HuH-7 (cell line): ENCODE data around the gene KDM4F.

Experiments used
- DNase-seq: peaks from one replicate; pipeline ENCODE4 v3.0.0; 2011; ENCODE audit warnings: low spot score

Gene KDM4F

DNA sequence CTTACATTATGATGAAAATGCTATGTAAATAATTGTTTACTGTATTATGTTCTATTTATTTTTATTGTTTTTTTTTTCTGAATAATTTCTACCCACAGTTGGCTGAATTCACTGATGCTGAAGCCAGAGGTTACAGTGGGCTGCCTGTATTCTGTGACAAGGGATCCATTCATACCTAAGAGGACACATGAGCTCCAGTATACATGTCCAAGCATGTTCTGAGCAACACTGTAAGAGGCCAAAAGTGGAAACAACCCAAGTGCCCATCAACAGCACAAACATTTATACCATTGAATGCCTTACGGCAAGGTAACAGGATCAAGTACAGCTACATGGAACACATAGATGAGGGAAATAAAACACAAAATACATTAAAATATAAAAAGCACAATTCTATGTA, 16.1 kb downstream of the KDM4F start:
- DNase-seq: no peak

DNA sequence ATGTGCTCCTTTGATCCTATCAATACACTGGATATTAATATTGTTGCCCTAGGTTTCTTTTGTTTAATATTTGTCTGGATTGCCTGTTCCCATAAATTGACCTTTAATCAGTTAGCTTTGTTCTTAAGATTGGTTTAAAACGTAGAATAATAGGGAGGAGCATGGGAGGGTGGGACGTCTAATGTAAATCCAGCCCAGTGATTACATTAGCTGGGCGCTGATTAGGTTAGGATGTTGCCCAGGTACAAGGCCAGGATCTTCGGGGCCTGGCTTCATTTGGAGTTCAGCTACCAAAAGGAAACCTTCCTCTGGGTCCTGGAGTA, 17.5 kb downstream of the KDM4F start, which contains the start of gene SRSF8:
Gene SRSF8, plus strand, starts transcription at position 204 of the 323 bp plus-strand sequence. CDS start 308 bp downstream, outside the sequence.
- no peak for DNase-seq

DNA sequence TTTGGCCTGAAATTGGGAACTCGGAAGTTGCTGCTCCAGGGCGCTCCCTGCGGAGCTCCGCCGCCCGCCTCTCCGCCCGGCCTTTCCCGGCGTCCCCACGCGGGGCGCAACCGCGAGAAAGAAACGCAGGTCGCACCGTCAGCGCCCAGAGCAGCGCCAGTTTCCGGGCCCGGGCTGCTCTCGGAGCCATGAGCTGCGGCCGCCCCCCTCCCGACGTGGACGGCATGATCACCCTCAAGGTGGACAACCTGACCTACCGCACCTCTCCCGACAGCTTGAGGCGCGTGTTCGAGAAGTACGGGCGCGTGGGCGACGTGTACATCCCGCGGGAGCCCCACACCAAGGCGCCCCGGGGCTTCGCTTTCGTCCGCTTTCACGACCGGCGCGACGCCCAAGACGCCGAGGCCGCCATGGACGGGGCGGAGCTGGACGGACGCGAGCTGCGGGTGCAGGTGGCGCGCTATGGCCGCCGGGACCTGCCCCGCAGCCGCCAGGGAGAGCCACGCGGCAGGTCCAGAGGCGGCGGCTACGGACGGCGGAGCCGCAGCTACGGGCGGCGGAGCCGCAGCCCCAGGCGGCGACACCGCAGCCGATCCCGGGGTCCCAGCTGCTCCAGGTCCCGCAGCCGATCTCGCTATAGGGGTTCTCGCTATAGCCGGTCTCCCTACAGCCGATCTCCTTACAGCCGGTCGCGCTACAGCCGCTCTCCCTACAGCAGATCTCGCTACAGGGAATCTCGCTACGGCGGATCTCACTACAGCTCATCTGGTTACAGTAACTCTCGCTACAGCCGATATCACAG, 18.0 kb downstream of the KDM4F start:
- peak; percentile 25 for DNase-seq

DNA sequence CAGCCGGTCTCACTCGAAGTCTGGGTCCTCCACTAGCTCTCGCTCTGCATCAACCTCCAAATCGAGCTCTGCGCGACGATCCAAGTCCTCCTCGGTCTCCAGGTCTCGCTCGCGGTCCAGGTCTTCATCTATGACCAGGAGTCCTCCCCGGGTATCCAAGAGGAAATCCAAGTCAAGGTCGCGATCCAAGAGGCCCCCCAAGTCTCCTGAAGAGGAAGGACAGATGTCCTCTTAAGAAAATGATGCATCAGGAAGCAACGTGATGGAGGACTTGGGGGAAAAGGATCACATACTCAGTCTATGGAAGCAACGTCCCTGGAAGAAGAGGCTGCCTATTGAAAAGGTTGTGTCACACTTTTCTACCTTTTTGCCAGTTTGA, 18.6 kb downstream of the KDM4F start:
- DNase-seq: no peak

DNA sequence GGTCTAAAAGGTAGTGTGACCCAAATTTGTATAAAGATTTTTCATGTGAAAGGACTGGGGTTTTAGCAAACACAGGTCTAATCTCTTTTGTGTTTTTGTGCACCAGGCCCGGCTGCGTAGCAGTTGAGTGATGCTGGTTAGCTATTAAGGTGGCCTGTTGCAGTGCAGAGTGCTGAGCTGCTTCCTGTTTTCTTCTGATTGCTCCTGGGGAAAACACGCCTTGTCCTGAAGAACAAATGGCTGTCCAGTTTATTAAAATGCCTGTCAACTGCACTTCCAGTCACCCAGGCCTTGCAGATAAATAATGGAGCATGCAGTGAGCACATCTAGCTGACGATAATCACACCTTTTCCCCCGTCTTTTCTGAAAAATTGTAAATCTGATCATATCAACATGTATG, 19.3 kb downstream of the KDM4F start:
- DNase-seq: peak; percentile 47

DNA sequence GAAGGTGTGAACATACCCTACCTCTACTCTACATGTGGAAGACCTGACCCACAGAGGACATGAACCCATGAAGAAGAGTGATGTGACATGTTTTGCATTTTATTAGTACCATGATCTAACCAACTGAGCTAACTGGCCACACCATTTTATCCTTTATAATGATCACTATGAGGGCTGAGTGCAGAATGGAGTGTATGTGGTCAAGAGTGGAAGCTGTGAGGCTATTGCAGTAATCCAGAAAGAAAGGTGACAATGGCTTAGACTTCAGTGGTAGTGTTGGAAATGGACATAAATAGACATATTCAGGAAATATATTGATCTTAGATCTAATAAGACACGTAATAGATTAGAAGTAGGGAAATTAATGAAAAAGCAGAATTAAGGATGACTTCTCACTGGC, 21.2 kb downstream of the KDM4F start:
- DNase-seq: no peak

DNA sequence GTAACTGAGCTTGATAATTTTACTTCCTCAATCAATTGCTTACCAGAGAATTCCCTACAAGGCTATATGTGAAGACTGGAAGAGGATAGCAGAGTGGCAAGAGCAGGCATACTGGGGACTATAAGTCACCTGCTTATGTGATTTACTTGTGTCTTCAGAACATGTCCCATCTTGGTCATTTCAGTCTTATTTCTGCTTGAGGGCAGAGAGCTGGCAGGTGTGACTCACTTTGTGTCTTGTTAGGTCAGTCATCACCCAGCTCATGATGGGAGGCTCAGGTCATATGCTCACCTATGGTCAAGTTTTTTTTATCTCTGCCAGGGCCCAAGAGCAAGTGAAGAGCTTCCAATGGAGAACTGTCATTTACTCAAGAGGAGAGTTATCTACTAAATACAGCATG, 23.7 kb downstream of the KDM4F start:
- no peak for DNase-seq

DNA sequence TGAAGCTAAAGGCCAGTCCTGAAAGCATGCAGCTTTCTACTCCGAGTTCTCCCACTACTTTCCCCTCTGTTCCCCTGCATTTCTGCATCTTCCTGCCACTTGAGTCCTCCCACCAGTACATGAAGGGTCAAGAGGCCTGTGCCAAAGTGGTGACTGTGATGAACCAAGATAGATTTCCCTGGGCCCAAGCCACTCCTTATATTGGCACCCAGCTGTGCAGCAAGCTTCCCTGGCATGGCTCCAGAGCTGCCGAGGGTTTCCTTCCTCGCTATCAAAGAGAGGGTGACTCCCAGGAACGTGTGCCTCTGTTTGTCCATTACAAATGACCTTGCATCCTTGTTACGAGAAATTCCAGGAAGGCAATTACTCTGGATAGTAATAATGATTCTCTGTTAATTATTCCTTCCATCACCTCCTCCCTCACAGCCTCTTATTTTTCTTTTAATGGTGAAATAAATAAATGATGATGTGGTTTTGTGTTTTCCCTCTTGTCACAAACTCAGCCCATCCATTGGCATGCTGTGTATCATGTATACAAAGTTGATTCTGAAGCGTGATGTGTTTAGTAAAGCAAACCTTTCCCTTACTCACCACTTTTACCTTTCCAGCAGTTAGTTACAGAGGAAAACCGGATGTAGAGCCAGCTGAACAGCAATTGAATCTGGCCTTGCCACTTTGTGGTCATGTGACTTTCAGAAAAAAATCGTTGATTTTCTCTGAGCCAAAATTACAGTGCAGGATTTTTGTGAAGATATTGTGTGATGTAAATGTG, 25.8 kb downstream of the KDM4F start:
- no peak for DNase-seq

DNA sequence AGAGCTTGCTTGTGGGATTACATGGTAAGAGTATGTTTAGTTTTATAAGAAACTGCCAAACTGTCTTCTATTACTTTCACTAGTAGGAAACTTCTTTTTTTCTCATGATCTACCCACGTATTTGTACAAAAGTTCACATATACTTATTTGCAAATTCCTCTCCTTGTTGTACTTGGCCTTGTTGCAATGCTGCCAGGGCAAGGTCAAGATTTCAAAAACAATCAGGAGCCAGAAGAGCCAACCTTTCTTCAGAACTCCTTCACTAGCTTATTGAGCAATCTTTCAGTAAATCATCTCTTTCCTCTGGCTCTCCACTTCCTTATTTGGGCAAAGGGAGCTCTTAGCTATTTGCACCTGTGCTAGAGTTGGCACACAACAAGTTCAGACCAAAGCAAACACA, 27.2 kb downstream of the KDM4F start:
- DNase-seq: no peak

DNA sequence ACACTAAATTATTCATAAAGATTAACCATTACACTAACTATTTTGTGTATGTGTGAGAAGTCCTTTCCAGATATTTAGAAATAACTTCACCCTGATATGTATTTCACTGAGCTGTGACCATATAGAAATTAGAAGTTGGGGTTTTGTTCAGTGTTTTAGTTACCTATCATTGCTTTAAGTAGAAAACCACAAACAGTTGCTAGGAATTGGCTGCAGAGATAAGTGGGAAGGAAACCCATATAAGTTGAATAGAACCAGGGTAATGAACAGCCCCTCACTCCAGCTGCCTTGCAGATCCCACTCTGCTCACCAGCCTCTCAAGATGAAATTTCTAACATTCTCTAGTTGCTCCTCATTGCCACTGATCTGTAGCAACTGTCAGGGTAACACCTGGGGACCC, 27.8 kb downstream of the KDM4F start:
- DNase-seq: no peak

DNA sequence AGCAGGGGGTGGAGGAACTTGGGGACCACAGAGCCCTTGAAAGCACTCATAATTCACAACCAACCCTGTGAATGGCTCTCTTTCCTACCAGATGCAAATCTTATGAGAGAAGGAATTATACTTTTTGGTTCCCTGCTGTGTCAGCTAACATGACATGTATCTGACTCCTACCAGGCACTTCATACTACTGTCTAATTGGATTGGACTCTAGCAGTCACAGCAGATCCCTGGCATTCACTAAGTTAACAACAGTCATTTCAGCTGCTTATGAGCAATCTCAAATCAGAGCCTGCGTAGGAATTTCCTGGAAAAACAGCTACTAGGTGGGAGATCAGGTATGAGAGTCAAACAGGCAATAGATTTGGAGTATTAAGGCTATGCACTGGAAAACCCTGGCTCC, 29.3 kb downstream of the KDM4F start:
- DNase-seq: no peak

DNA sequence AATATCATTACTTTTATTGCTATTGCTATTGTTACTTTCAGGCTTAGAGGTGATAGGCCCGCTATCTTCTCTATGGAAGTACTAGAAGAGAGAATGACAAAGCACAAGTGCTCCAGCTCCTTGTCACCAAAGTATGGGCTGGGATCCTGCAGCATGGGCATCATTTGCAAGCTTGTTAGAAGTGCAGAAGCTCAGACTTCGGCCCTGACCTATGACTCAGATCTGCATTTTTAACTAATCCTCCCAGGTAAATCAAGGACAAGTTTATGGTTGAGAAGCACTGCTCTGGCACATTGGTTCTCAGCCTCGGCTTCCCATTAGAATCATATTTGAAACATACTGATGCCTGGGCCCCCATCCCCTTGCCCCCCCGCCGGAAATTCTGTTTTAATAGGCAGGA, 31.8 kb downstream of the KDM4F start:
- DNase-seq: no peak

DNA sequence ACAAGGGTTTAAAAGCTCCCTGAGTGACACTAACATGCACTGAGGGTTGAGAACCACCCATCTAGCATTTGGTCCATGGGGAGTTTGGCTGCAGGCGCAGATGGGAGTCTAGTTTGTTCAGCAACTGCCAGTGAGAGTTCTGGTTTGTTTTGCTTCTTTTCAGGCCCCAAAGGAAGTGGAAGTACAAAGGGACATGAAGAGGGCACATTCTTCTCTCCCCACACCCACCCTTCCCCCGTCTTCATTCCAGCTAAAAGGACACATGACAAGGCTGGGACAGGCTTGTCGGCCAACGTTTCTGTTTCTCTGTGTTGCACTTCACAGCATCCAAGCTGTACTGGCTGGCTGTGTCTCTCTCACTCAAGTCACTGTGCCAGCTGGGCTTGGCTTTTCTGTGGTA, 32.2 kb downstream of the KDM4F start:
- no peak for DNase-seq

DNA sequence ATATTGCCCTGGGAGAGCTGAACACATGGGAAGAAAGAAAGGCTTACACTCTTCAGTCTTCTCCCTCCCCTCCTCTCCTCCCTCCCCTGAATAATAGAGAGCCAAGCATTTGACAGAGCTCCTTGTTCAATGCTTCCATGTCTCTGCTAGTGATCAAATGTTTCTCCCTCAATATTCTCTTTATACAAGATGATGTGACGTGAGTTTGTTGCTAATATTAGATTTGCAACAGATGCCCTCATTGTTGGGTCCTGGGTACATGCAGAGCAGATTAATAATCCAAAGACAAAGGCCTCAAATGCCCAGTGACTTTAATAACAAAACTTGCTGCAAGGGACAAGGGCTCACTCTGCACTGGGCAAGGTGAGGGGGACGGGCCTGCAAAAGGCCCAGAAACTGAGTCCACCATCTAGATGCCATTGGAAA, 33.4 kb downstream of the KDM4F start:
- no peak for DNase-seq

DNA sequence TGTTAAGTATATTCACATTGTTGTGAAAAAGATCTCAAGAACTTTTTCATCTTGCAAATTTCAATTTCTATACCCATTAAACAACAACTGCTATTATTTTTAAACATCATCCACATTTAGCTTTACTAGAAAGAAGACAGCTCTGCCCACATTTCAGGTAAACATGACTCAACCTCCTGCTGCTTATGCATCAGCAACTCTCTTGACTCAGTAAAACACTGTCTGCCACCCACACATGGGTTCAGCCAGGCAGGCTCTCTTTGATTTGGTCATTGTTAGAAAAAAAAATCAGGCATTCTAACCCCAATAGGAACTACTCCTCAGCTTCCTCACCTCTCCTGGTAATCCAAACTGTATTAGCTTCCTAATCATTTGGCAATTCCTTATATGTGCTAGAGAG, 35.3 kb downstream of the KDM4F start:
- DNase-seq: no peak

DNA sequence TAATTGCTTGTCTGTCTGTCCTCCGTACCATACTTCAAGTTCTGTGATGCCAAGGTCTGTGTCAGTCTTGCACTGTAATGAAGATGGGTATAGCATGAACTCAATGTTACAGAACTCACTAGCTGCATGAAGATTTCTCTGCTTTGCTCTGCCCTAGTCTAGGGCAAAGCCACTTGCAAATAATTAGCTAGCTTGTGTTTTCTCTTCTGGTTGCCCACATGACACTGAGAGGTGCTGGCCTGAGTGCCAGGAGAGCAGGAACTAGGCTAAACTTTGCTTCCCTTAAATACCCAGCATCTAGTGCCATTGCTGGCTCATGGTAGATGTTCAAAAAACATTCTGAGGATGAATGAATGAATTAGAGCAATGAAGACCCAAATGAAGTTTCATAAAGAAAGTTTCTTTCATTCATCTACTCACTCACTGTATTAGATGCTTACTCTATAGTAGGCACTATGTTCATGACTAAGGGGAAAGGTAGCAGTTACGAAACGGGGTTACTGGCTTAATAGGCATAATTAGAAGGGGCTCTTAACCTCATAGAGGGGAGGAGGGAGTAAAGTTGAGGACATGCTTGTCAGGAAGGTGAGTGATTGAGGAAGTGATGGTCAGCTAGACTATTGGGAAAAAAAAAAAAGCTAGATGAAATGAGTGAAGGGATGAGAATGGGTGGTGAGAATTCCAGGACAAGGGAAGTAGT, 36.0 kb downstream of the KDM4F start:
- no peak for DNase-seq

DNA sequence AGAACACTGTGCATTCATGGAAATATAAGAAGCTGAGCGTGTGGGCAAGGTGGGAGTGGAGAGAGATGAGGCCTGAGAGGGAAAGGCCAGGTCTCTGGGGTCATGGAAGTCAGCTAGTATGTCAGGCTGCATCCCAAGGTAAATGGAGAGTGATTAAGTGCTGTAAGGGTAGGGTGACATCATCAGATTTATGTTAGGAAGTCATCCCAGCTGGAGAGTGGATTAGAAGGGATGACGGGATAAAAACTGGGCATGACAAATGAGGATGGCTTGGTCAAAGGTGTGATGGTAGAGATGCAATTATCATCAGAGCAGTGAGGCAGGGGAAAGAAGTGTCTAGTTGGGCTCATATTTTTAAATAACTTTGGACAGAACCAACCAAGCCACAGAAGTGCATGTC, 36.9 kb downstream of the KDM4F start:
- DNase-seq: no peak

DNA sequence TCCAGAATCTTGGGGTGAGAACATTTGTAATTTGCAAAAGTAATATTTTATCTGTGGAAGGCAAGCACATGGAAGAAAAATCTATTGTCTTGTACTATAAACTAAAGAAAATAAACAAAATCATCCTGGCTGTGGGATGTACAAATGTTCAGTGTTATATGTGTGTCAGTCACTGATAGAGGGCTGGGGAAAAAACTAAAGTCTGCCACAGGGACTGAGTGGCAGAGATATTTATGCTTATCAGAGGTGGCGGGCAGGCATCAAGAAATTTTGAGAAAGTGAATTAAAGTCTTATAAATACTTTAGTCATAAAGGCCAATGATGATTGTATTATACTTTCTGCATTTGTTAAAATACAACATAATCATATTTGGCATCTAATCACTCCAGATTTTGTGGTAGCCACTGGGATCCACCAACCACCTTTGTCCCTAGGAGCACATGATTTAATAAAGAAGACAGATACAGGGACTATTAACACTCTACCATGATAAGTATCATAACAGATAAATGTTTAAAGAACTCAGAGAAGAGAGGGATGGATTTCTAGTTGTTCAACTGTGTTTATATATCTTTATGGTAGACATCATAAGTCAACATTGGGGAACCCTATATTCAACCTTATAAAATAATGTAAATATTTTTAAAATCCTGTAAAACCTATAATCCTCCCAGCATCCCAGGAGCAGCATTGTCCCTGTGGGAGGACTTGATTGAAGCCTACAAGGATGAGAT, 37.8 kb downstream of the KDM4F start:
- DNase-seq: no peak

DNA sequence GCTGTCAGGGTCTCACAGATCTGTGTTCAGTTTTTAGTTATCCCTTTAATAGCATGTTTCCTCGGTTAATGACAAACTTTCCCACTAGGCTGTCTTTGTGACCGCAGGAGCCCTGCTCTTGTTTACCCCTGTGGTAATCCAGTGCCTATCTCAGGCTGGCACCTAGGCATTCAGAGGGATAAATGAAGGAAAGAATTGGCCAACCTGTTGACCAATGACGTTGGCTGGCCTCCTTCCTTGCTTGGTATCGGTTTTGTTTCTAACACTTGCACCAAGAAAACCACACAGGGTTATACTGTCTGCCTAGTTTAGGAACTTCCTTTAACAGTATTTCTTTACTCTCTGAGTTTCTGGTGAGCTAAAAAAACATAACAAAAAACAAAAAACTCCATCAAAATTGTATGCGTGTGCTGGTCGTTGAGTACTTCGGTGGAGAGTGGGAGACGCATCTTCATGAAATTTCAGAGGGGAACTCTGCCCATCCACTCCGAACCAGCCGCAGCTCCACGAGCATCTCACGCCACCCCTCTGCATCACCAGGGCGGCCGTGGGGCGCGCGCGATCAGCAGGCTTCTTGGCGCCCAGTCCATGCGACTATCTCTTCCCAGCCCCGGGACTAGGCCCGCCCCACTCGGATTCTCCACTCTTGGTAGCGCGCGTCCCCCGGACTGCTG, 39.9 kb downstream of the KDM4F start:
- DNase-seq: no peak

DNA sequence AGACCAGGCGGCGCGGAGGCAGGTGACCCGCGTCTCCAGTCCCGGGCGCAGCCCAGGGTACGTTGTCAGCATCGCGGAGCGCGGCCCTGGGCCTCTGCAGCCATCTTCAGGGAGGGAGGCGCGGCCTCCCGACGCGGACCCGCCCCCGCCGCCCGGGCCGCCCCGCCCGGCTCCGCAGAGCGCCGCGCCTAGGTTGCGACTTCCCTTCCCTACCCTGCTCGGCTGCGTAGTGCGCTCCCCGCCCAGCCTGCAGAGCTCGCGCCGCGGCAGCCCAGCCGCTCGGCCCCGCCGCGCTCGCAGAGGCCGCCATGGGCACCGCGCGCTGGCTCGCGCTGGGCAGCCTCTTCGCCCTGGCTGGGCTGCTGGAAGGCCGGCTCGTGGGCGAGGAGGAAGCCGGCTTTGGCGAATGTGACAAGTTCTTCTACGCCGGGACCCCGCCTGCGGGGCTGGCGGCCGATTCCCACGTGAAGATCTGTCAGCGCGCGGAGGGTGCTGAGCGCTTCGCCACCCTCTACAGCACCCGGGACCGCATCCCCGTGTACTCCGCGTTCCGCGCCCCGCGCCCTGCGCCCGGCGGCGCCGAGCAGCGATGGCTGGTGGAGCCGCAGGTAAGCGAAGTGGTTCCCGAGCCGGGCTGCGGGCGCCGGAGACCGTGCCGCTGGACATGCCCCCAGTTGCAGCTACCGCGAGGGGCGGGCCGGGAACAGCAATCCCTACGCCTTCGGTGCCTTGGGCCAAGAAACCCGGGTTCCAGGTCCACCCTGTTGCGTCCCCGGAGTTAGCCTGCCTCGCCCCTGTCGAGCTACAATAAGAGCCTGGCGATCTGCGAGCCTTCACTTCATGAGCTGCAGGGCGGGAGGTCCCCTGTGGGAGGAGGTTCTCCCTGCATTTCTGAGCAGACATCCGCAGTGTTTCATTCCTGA, 40.7 kb downstream of the KDM4F start, which contains the start of gene ENDOD1:
Gene ENDOD1, plus strand, starts transcription at position 227 of the 923 bp plus-strand sequence. Its CDS starts 82 bp downstream, at position 309.
- peak; percentile 73 for DNase-seq
